ENCODE results near the gene BCL2L15. TPM values are rescaled to one million over a fixed set of nuclear protein-coding genes. Genes with fewer than 3 reads are reported as not detected.
A peak's percentile ranks its signal among the peaks of the same experiment; 100 is the strongest.

Gene BCL2L15
- total RNA-seq, 1 donor from 2014 or later: 0.67 TPM

DNA sequence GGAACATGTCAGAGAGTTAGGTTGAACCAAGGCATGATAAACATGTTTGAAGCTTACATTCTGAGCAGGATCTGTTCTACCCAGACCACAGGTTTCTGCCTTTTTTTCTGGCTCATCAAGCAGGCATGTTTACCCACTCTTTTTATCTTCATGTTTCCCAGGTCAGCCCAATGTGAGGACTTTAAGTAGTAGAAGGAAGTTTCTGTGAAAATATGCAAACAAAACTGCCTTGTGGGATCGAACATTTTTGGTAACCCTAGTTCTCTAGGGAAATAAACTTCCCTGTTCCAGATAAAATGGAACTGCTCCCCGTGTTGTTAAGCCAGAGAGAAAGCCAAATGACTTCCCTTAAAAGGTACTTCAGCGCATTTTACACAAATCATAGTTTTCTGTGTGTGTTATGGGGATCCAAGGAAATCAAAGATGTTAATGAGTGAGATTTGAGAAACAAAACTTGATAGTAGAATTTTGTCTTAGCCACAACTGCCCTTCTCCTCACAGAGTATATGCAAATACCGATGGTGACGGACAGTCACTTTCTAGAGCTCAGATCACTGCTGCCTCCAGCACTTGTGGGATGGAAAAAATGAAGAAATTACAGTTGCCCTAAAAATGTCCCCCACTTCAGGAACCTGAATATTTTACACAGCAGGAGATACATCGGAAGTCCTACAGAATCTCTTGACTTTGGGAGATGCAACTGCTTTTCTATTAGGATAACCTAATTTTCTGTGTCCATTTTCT, 41.0 kb upstream of the BCL2L15 start:
- Mint-ChIP-seq H3K9me3 (ENCODE audit: low read depth) (no peaks in the 10 kb centered on the region), H3K36me3 (ENCODE audit: insufficient read depth) (no peaks in the 10 kb centered on the region), H3K27ac (peak overlapping the region; percentile 99), H3K4me3 (ENCODE audit: low read depth) (peak overlapping the region; percentile 95), H3K27me3 (peaks cover 4% of the 10 kb centered on the region), H3K4me1 (ENCODE audit: low read depth) (peaks cover 41% of the 10 kb centered on the region)
- no peak for DNase-seq (ENCODE audit: low spot score, unreplicated experiment)
- TF ChIP-seq, protein P1, sequence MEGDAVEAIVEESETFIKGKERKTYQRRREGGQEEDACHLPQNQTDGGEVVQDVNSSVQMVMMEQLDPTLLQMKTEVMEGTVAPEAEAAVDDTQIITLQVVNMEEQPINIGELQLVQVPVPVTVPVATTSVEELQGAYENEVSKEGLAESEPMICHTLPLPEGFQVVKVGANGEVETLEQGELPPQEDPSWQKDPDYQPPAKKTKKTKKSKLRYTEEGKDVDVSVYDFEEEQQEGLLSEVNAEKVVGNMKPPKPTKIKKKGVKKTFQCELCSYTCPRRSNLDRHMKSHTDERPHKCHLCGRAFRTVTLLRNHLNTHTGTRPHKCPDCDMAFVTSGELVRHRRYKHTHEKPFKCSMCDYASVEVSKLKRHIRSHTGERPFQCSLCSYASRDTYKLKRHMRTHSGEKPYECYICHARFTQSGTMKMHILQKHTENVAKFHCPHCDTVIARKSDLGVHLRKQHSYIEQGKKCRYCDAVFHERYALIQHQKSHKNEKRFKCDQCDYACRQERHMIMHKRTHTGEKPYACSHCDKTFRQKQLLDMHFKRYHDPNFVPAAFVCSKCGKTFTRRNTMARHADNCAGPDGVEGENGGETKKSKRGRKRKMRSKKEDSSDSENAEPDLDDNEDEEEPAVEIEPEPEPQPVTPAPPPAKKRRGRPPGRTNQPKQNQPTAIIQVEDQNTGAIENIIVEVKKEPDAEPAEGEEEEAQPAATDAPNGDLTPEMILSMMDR (IDR thresholded peaks at IDR 0.05; ENCODE audit: unreplicated experiment): no peak

DNA sequence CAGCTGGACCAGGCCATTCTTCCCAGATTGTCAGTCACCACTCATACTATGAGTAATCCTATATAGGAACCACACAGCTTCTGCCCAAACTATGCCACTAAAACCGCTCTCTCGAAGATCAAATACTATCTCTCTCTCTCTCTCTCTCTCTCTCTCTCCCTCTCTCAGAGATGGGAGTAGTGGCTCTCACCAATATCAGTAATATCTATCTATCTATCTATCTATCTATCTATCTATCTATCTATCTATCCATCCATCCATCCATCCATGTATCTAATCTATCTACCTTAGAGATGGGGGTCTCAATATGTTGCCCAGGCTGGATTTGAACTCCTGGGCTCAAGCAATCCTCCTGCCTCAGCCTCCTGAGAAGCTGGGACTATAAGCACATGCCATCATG, 37.1 kb upstream of the BCL2L15 start:
- Mint-ChIP-seq H3K4me1 (ENCODE audit: low read depth) (peaks cover 14% of the 10 kb centered on the region), H3K27me3 (peaks cover 12% of the 10 kb centered on the region), H3K27ac (no peak overlapping the region), H3K36me3 (ENCODE audit: insufficient read depth) (no peaks in the 10 kb centered on the region), H3K9me3 (ENCODE audit: low read depth) (no peaks in the 10 kb centered on the region), H3K4me3 (ENCODE audit: low read depth) (no peak overlapping the region)
- TF ChIP-seq, protein P1 (IDR thresholded peaks at IDR 0.05; ENCODE audit: unreplicated experiment): no peak
- DNase-seq (ENCODE audit: low spot score, unreplicated experiment): no peak

DNA sequence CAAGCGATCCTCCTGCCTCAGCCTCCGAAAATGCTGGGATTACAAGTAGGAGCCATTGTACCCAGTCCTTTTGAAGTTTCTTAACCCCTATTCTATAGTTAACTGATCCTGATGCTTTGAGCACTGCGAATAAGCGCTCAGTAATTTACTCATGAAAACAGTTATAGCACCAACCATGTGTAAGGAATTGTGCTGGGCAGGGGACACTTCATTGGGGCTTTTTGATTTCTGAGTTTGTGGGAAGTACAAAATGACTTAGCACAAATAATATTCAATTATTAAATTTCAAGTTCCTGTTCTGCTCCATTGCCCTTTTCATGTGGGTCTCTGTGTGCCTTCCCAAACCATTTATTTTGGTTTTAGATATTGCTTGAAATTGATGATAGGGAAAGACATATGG, 35.6 kb upstream of the BCL2L15 start:
- no peaks in the 10 kb centered on the region for H3K36me3 Mint-ChIP-seq (ENCODE audit: insufficient read depth)
- H3K27me3 Mint-ChIP-seq: peaks cover 15% of the 10 kb centered on the region
- TF ChIP-seq, protein P1 (IDR thresholded peaks at IDR 0.05; ENCODE audit: unreplicated experiment): no peak
- no peak overlapping the region for H3K4me3 Mint-ChIP-seq (ENCODE audit: low read depth)
- no peaks in the 10 kb centered on the region for H3K9me3 Mint-ChIP-seq (ENCODE audit: low read depth)
- H3K27ac Mint-ChIP-seq: no peak overlapping the region
- no peak for DNase-seq (ENCODE audit: low spot score, unreplicated experiment)
- peaks cover 5% of the 10 kb centered on the region for H3K4me1 Mint-ChIP-seq (ENCODE audit: low read depth)

DNA sequence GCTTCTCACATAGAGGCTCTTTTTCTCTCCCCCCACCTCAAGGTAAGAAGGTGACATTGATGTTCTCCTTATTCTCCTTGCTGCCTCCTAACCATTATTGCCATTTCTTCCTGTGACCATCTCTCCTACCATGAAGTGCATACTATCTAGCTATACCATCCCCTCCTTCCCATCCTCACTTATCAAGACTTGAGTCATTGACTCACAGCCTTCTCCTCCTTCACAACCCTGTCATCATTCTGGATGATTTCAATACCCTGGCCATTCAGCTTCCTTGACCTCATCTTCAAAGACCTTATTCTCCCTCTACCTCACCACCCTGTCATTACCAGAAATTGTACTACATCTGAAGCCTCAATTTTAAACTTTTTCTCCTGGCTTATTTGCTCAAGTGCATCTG, 30.9 kb upstream of the BCL2L15 start:
- Mint-ChIP-seq H3K4me1 (ENCODE audit: low read depth) (no peaks in the 10 kb centered on the region), H3K36me3 (ENCODE audit: insufficient read depth) (no peaks in the 10 kb centered on the region), H3K27ac (no peak overlapping the region), H3K27me3 (peaks cover 9% of the 10 kb centered on the region), H3K9me3 (ENCODE audit: low read depth) (no peaks in the 10 kb centered on the region), H3K4me3 (ENCODE audit: low read depth) (no peak overlapping the region)
- TF ChIP-seq, protein P1 (IDR thresholded peaks at IDR 0.05; ENCODE audit: unreplicated experiment): no peak
- DNase-seq (ENCODE audit: low spot score, unreplicated experiment): no peak

DNA sequence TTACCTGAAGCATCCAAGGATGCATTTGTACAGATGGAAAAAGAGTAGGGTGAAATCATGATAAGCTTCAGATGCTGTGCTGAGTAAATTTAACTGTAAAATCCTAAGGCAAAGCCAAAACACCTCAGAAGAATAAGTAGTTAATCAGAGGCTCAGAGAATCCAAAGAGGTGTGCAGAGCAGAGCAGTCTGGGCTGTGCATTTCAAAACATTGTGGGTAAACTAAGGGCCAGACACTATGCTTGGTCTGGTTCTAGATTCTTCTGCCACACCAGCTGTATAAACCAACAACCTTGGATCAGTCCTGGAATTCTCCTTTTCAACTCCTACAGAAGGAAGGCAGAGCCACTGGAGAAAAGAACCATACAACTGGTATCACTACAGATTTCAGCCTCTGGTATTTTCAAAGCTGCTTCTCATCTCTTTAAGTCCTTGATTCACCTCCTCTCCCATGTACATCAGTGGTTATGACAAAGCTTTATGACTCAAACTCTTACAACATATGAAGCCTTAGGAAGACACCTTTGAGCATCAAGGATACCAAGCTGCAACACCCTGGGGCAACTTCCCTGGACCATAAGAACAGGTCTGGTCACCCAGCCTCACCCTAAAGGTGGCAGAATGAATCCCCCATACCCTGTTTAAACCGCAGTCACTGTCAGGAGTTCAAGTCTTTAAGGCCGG, 30.2 kb upstream of the BCL2L15 start:
- Mint-ChIP-seq H3K9me3 (ENCODE audit: low read depth) (no peaks in the 10 kb centered on the region), H3K4me3 (ENCODE audit: low read depth) (no peak overlapping the region), H3K27ac (no peak overlapping the region), H3K4me1 (ENCODE audit: low read depth) (no peaks in the 10 kb centered on the region), H3K36me3 (ENCODE audit: insufficient read depth) (no peaks in the 10 kb centered on the region), H3K27me3 (peaks cover 5% of the 10 kb centered on the region)
- DNase-seq (ENCODE audit: low spot score, unreplicated experiment): no peak
- TF ChIP-seq, protein P1 (IDR thresholded peaks at IDR 0.05; ENCODE audit: unreplicated experiment): no peak

Measured in progenitor cell of endocrine pancreas (in vitro differentiated cells).